A549 (cell line): ENCODE measurements around the gene TRPV3. TPM values are rescaled to one million over a fixed set of nuclear protein-coding genes. Genes with fewer than 3 reads are reported as not detected.
A peak's percentile ranks its signal among the peaks of the same experiment; 100 is the strongest.

Source experiments
- ATAC-seq, 2 experiments: fragments of 200-7000 bp in 1 of 2; fragments of >200 bp in 1 of 2; cut with Nextera tagmentation in 1 of 2; cut with Tn5 transposase in 1 of 2; 3 replicates each; pipeline versions ENCODE4 v1.8.0 to v1.9.1; 2018 to 2020; ENCODE audit warnings: mild to moderate bottlenecking in 1 of 2, moderate library complexity in 1 of 2
- CTCF ChIA-PET: fragments of 300-600 bp; sonication (Branson Sonifier 250); formaldehyde crosslinking; extraction: SDS; loops from one replicate; lab custom pipeline; 2021; ENCODE audit warnings: antibody characterized with exemption, inconsistent platforms; lab: Yijun Ruan, JAX
- POLR2A ChIA-PET: fragments of 350-600 bp; formaldehyde crosslinking; extraction: SDS; loops from one replicate; lab custom pipeline; 2021; ENCODE audit warnings: antibody characterized with exemption, inconsistent platforms; lab: Yijun Ruan, JAX
- DNase-seq, 2 experiments: peaks; one replicate each; pipeline versions ENCODE4 v3.0.0 to v3.0.0-alpha.2; 2011 to 2016; ENCODE audit warnings: low read depth in 1 of 2, low spot score in 1 of 2
- FAIRE-seq: peaks from 2 replicates; lab custom pipeline; 2011; peaks lifted over from hg19 to GRCh38; lab: Jason Lieb, UNC
- H3K27ac ChIP-seq, 2 experiments: fragments of >200 bp; sonication (Bioruptor Twin); formaldehyde crosslinking; 3 replicates each; pipeline ENCODE4 v1.5.1; 2016 to 2017
- H3K4me1 ChIP-seq: fragments of >200 bp; sonication (Bioruptor Twin); formaldehyde crosslinking; 3 replicates; pipeline ENCODE4 v1.6.1; 2016
- H3K4me2 ChIP-seq: fragments of >200 bp; sonication (Bioruptor Twin); formaldehyde crosslinking; 3 replicates; pipeline ENCODE4 v1.6.1; 2016
- H3K4me3 ChIP-seq: fragments of >200 bp; sonication (Bioruptor Twin); formaldehyde crosslinking; 3 replicates; pipeline ENCODE4 v1.5.1; 2016
- H3K9me3 ChIP-seq: fragments of >200 bp; sonication (Bioruptor Twin); formaldehyde crosslinking; 3 replicates; pipeline ENCODE4 v1.6.1; 2016
- CEBPB ChIP-seq, 2 experiments: fragments of >200 bp in 1 of 2; sonication (Bioruptor Twin) in 1 of 2; formaldehyde crosslinking in 1 of 2; IDR thresholded peaks; 2 replicates each; pipeline ENCODE4 v1.6.1; 2012 to 2016
- CHD4 ChIP-seq: fragments of 200-600 bp; sonication (generic); IDR thresholded peaks from 2 replicates; pipeline ENCODE4 v1.6.1; 2016; ENCODE audit warnings: antibody characterized with exemption, mild to moderate bottlenecking, borderline replicate concordance
- EHF ChIP-seq: fragments of 250-450 bp; sonication (Bioruptor Pico); IDR thresholded peaks from 2 replicates; pipeline ENCODE4 v1.5.0; 2020; ENCODE audit warnings: mild to moderate bottlenecking
- EHMT2 ChIP-seq: fragments of 200-600 bp; sonication (generic); IDR thresholded peaks from 2 replicates; pipeline ENCODE4 v1.6.1; 2016; ENCODE audit warnings: antibody characterized with exemption, low read depth, mild to moderate bottlenecking, moderate library complexity
- FOSL2 ChIP-seq, 2 experiments: fragments of 450-650 bp in 1 of 2; fragments of >200 bp in 1 of 2; sonication (Bioruptor Twin) in 1 of 2; formaldehyde crosslinking; IDR thresholded peaks; 2 replicates each; pipeline versions ENCODE4 v1.5.0 to v1.6.1; 2016 to 2020; ENCODE audit warnings: mild to moderate bottlenecking in 1 of 2, moderate library complexity in 1 of 2
- HDAC2 ChIP-seq: fragments of 200-600 bp; sonication (generic); IDR thresholded peaks from 2 replicates; pipeline ENCODE4 v1.6.1; 2016
- JUNB ChIP-seq: fragments of >200 bp; sonication (Bioruptor Twin); formaldehyde crosslinking; IDR thresholded peaks from 2 replicates; pipeline ENCODE4 v1.6.1; 2016
- KDM5A ChIP-seq: fragments of 200-600 bp; sonication (generic); IDR thresholded peaks from 2 replicates; pipeline ENCODE4 v1.6.1; 2016; ENCODE audit warnings: antibody characterized with exemption, mild to moderate bottlenecking
- MAFK ChIP-seq: fragments of 450-650 bp; IDR thresholded peaks from 2 replicates; pipeline ENCODE4 v1.6.1; 2014; ENCODE audit not compliant: partially characterized antibody
- MAZ ChIP-seq: fragments of 150-350 bp; IDR thresholded peaks from 2 replicates; pipeline ENCODE4 v1.6.1; 2014; ENCODE audit warnings: antibody characterized with exemption, low read depth, low read length, borderline replicate concordance
- POLR2A ChIP-seq: IDR thresholded peaks from 2 replicates; pipeline ENCODE4 v1.6.1; 2012; ENCODE audit warnings: mild to moderate bottlenecking, low read length
- RCOR1 ChIP-seq: fragments of 150-350 bp; IDR thresholded peaks from 2 replicates; pipeline ENCODE4 v1.6.1; 2014; ENCODE audit warnings: antibody characterized with exemption, low read length, low read depth
- ZC3H11A ChIP-seq: fragments of 450-650 bp; IDR thresholded peaks from 2 replicates; pipeline ENCODE4 v1.6.1; 2014; ENCODE audit warnings: antibody characterized with exemption, mild to moderate bottlenecking
- ZNF302 ChIP-seq: fragments of 250-450 bp; sonication (Bioruptor Pico); IDR thresholded peaks from 2 replicates; pipeline ENCODE4 v1.9.0; 2021; ENCODE audit warnings: inconsistent platforms, mild to moderate bottlenecking, moderate library complexity
- WGBS: methylation state at CpG from one replicate; pipeline ENCODE4 v1.1.6; 2017; ENCODE audit errors: missing lambda C conversion rate; 5-methylcytosine and 5-hydroxymethylcytosine counted together
- polyA plus RNA-seq, 4 experiments: library from polyadenylated mRNA; depleted of rRNA in 3 of 4; stranded (reverse); fragments of >200 nt; fragmentation: RNase III in 1 of 4; extraction: RNeasy Plus Mini Kit Qiagen cat#74134 plus additional on column Dnase treatment in 1 of 4; gene quantifications; 2 replicates in 3 of 4; 3 replicates in 1 of 4; pipeline ENCODE4 v1.2.3, GENCODE V29; 2011 to 2017
- TF ChIP-seq, protein P1 (sequence below): fragments of 150-350 bp; IDR thresholded peaks from 2 replicates; pipeline ENCODE4 v1.6.1; 2014; ENCODE audit warnings: low read depth, mild to moderate bottlenecking, low read length
- TF ChIP-seq, protein P2 (sequence below): fragments of 250-450 bp; sonication (Bioruptor Pico); IDR thresholded peaks from 2 replicates; pipeline ENCODE4 v1.5.0; 2020; ENCODE audit warnings: low read depth, mild to moderate bottlenecking, moderate library complexity

TRPV3 gene
- polyA plus RNA-seq, 2 of the 4 experiments (the other 2 are of a cell fraction): 0.46 to 1.2 TPM

DNA sequence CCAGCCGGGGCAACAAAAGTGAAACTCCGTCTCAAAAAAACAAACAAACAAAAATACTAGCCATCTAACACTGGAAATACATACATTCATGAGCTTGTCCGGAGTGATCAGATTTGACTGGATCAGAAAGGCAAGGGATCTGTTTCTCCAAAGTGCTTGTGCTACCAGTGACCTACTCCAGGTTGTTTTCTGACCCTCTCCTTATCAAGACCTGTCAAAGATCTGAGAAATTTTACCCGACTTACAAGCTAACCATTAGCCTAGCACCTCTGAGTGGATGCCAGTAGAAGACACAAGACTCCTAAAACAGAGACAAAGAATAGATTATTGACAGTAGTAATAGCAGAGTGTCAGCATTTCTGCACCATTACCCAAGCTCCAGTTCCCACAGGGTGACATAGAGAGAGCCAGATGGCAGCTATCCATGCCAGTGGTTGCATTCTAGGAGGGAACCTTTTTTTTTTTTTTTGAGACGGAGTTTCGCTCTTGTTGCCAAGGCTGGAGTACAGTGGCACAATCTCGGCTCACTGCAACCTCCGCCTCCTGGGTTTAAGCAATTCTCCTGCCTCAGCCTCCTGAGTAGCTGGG lies 72.0 kb downstream of the TRPV3 start:
- H3K4me3 ChIP-seq: no peak overlapping the region
- TF ChIP-seq HDAC2 (no peak), KDM5A (no peak)
- H3K27ac ChIP-seq: no peak overlapping the region
- 38% methylated on average over 8 of the region's 8 CpGs for WGBS
- ChIA-PET POLR2A (no interaction called here), CTCF (no interaction called here)
- ATAC-seq: no peak
- H3K4me1 ChIP-seq: no peaks in the 10 kb centered on the region
- no peak overlapping the region for H3K4me2 ChIP-seq
- no peak for DNase-seq
- FAIRE-seq: no peak
- no peaks in the 10 kb centered on the region for H3K9me3 ChIP-seq

DNA sequence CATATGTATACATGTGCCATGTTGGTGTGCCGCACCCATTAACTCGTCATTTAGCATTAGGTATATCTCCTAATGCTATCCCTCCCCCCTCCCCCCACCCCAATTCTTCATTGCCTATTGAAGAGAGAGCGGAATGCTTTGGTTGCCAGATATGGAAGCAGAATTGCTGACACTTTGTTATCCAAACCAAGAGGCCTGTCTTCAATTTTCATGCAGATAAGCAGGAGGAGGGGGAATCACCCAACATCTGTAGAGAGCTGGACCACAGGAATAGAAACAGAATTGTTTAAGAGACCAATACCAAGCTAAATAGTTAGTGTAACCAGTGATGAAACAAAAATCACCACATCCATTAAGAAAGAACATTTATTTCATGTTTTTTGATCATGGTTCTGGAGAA lies 74.8 kb downstream of the TRPV3 start:
- WGBS: 43% methylated on average over 3 of the region's 3 CpGs
- no peak overlapping the region for H3K4me3 ChIP-seq
- no peak overlapping the region for H3K4me2 ChIP-seq

DNA sequence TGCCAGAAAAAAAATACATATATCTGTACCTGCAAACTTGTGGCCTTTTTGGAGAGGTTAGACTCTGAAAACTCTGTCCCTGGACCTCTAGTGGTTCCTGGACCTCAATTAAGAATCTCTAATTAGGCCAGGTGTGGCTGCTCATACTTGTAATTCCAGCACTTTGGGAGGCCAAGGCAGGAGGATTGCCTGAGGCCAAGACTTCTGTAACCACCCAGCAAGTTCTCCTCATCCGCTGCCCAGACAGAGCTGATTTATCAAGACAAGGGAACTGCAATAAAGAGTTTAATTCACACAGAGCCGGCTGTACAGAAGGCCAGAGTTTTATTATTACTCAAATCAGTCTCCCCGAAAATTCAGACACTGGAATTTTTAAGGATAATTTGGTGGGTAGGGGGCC lies 77.6 kb downstream of the TRPV3 start:
- Histone ChIP-seq H3K4me3 (no peak overlapping the region), H3K4me2 (no peak overlapping the region), H3K27ac (no peak overlapping the region), H3K4me1 (peaks cover 9% of the 10 kb centered on the region; the same call in 2 of the 3 replicates), H3K9me3 (no peaks in the 10 kb centered on the region)
- 33% methylated on average over 3 of the region's 3 CpGs for WGBS
- TF ChIP-seq MAFK: no peak
- no peak for TF ChIP-seq POLR2A
- TF ChIP-seq ZC3H11A: no peak
- TF ChIP-seq RCOR1: no peak
- no peak for TF ChIP-seq EHMT2
- TF ChIP-seq MAZ: no peak
- TF ChIP-seq, protein P1, sequence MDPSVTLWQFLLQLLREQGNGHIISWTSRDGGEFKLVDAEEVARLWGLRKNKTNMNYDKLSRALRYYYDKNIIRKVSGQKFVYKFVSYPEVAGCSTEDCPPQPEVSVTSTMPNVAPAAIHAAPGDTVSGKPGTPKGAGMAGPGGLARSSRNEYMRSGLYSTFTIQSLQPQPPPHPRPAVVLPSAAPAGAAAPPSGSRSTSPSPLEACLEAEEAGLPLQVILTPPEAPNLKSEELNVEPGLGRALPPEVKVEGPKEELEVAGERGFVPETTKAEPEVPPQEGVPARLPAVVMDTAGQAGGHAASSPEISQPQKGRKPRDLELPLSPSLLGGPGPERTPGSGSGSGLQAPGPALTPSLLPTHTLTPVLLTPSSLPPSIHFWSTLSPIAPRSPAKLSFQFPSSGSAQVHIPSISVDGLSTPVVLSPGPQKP: no peak
- TF ChIP-seq, protein P2, sequence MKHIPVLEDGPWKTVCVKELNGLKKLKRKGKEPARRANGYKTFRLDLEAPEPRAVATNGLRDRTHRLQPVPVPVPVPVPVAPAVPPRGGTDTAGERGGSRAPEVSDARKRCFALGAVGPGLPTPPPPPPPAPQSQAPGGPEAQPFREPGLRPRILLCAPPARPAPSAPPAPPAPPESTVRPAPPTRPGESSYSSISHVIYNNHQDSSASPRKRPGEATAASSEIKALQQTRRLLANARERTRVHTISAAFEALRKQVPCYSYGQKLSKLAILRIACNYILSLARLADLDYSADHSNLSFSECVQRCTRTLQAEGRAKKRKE (CRISPR knock-in tag): no peak
- no peak for TF ChIP-seq JUNB
- no peak for TF ChIP-seq FOSL2 (IDR thresholded peaks at IDR 0.05)
- no peak for TF ChIP-seq FOSL2 (CRISPR knock-in tag; IDR thresholded peaks at IDR 0.05)
- POLR2A ChIA-PET: no interaction called here
- FAIRE-seq: no peak
- no peak for ATAC-seq
- CTCF ChIA-PET: no interaction called here
- no peak for DNase-seq

More for the DNA sequence above, 74.8 kb downstream of the TRPV3 start:
- CTCF ChIA-PET: no interaction called here
- no peak for DNase-seq
- H3K4me1 ChIP-seq: no peaks in the 10 kb centered on the region
- POLR2A ChIA-PET: no interaction called here
- TF ChIP-seq RCOR1 (no peak), CHD4 (no peak), ZNF302 (CRISPR knock-in tag) (no peak)
- TF ChIP-seq, all 56 proteins: peak for 0
- ATAC-seq (no peak), FAIRE-seq (no peak)
- Histone ChIP-seq H3K27ac (no peak overlapping the region), H3K9me3 (no peaks in the 10 kb centered on the region)

DNA sequence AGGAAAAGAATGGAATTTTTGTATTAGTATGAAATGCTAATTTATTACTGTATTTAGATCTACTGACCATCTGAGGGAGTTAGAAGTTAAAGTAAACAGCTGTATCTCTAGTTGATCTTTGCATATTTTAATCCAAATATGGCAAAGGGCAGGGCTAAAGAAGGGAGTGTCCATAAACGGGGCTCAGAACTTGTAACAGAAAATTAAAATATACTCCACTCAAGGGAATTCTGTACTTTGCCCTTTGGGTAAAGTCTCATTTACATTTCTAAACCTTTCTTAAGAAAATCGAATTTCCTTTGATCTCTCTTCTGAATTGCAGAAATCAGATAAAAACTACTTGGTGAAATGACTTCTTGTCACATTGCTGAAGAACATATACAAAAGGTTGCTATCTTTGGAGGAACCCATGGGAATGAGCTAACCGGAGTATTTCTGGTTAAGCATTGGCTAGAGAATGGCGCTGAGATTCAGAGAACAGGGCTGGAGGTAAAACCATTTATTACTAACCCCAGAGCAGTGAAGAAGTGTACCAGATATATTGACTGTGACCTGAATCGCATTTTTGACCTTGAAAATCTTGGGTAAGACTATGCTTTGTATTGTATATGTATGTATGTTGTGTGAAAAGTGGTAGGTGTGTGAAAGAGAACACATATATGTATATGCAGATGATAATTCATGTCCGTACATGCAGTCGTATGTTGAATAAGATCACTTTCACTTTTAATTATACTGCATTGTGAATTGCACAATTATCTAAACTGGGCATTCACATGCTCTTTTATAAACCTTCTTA lies 81.6 kb downstream of the TRPV3 start, which contains the start of gene ASPA:
Gene ASPA, plus strand, starts transcription at position 186 of the 799 bp plus-strand sequence. Its CDS starts 163 bp downstream, at position 349.
- WGBS: 55% methylated on average over 7 of the region's 7 CpGs
- no peak for ATAC-seq
- H3K27ac ChIP-seq: peak within 1 kb of the TSS in 1 of 2 experiments; percentile 5; a peak in 1 of 6 replicates
- H3K9me3 ChIP-seq: no peaks in the 10 kb centered on the region
- POLR2A ChIA-PET: no interaction called here
- peaks cover 25% of the 10 kb centered on the region; the same call in 2 of the 3 replicates for H3K4me1 ChIP-seq
- H3K4me3 ChIP-seq: no peak within 1 kb of the TSS
- TF ChIP-seq CEBPB (IDR thresholded peaks at IDR 0.05) (peak in 1 of 2 experiments; percentile 8; a peak in 1 of 4 replicates), EHF (CRISPR knock-in tag) (no peak)
- no peak for DNase-seq
- peak within 1 kb of the TSS; percentile 57; the same call in 2 of the 3 replicates for H3K4me2 ChIP-seq
- FAIRE-seq: peak; percentile 36
- CTCF ChIA-PET: interaction anchor here (1.3 kb wide), 1 partner anchor 10 kb away, joined by 3 read pairs; no protein-coding TSS in a partner anchor
